GM12878 (cell line): ENCODE results near the gene ASAP2. TPM values are rescaled to one million over a fixed set of nuclear protein-coding genes. Genes with fewer than 3 reads are reported as not detected.

Source experiments
- ATAC-seq: fragments of 200-7000 bp; cut with Tn5 transposase; 3 replicates; pipeline ENCODE4 v1.9.1; 2020; ENCODE audit warnings: mild to moderate bottlenecking, moderate library complexity
- BruUV-seq: library from RNA; stranded (reverse); fragments of 400-500 nt; replicated peaks from 2 replicates; lab custom pipeline; 2021; lab: Mats Ljungman, UMichigan
- CTCF ChIA-PET: fragments of 300-600 bp; sonication (Branson Sonifier 250); formaldehyde crosslinking; extraction: SDS; loops from one replicate; lab custom pipeline; 2021; ENCODE audit warnings: inconsistent platforms; lab: Yijun Ruan, JAX
- POLR2A ChIA-PET: fragments of 350-600 bp; formaldehyde crosslinking; extraction: SDS; loops from one replicate; lab custom pipeline; 2021; ENCODE audit warnings: inconsistent platforms; lab: Charles Lee
- RAD21 ChIA-PET: fragments of 300-600 bp; sonication (Branson Sonifier 250); formaldehyde crosslinking; loops from one replicate; lab custom pipeline; 2023; ENCODE audit warnings: antibody characterized with exemption; ENCODE audit not compliant: unreplicated experiment; lab: Charles Lee
- SMC1A ChIA-PET: fragments of 300-600 bp; sonication (Branson Sonifier 250); formaldehyde crosslinking; loops from one replicate; lab custom pipeline; 2023; ENCODE audit not compliant: unreplicated experiment, uncharacterized antibody; lab: Charles Lee
- DNase-seq: peaks from one replicate; pipeline ENCODE4 v3.0.0-alpha.2; 2011; ENCODE audit warnings: low read depth, low spot score
- FAIRE-seq: peaks from 3 replicates; lab custom pipeline; 2011; peaks lifted over from hg19 to GRCh38; lab: Jason Lieb, UNC
- H2AFZ ChIP-seq: 2 replicates; pipeline ENCODE4 v1.6.0; 2011; ENCODE audit warnings: low read depth, low read length, control low read depth; ENCODE audit not compliant: control insufficient read depth
- H3K27ac ChIP-seq: 2 replicates; pipeline ENCODE4 v1.5.1; 2011; ENCODE audit warnings: control low read depth; ENCODE audit not compliant: control insufficient read depth, insufficient read depth
- H3K27me3 ChIP-seq, 2 experiments: replicated peaks in 1 of 2; 2 replicates each; pipeline versions ENCODE4 v1.6.0 to v1.6.1; 2011; ENCODE audit warnings: low read length in 1 of 2; ENCODE audit not compliant: control insufficient read depth in 2 of 2, insufficient read depth in 2 of 2
- H3K36me3 ChIP-seq, 2 experiments: 2 replicates each; pipeline ENCODE4 v1.5.1; 2011; ENCODE audit warnings: low read length in 1 of 2; ENCODE audit not compliant: control insufficient read depth in 2 of 2, insufficient read depth in 2 of 2
- H3K4me1 ChIP-seq: 2 replicates; pipeline ENCODE4 v1.6.1; 2011; ENCODE audit warnings: mild to moderate bottlenecking, low read length, moderate library complexity, mixed read lengths; ENCODE audit not compliant: control insufficient read depth, insufficient read depth
- H3K4me2 ChIP-seq: 2 replicates; pipeline ENCODE4 v1.6.0; 2011; ENCODE audit warnings: control low read depth; ENCODE audit not compliant: control insufficient read depth, insufficient read depth
- H3K4me3 ChIP-seq: fragments of 200-600 bp; sonication (generic); 2 replicates; pipeline ENCODE4 v1.5.1; 2016
- H3K79me2 ChIP-seq: 2 replicates; pipeline ENCODE4 v1.6.0; 2011; ENCODE audit warnings: low read length; ENCODE audit not compliant: control insufficient read depth, insufficient read depth
- H3K9ac ChIP-seq: 2 replicates; pipeline ENCODE4 v1.8.0; 2011; ENCODE audit warnings: low read length, control low read depth, mixed read lengths; ENCODE audit not compliant: control insufficient read depth, insufficient read depth
- H3K9me3 ChIP-seq: replicated peaks from 3 replicates; pipeline ENCODE4 v1.5.1; 2011; ENCODE audit warnings: mild to moderate bottlenecking, low read length; ENCODE audit not compliant: control insufficient read depth, insufficient read depth
- H4K20me1 ChIP-seq: 2 replicates; pipeline ENCODE4 v1.6.0; 2011; ENCODE audit not compliant: control insufficient read depth, insufficient read depth
- RAD21 ChIP-seq: IDR thresholded peaks from 2 replicates; pipeline ENCODE4 v1.6.1; 2011; ENCODE audit warnings: mild to moderate bottlenecking, low read depth, low read length, moderate library complexity; ENCODE audit not compliant: insufficient read depth
- WGBS: methylation state at CpG from one replicate; pipeline ENCODE4 v1.1.6; 2016; ENCODE audit warnings: low lambda C conversion rate; ENCODE audit not compliant: insufficient replicate concordance, insufficient coverage; ENCODE audit errors: missing lambda C conversion rate; 5-methylcytosine and 5-hydroxymethylcytosine counted together
- in situ Hi-C: fragments of 300-500 bp; cut with MboI; formaldehyde crosslinking; loops from 9 replicates; pipeline ENCODE4 v1.14.3; 2018; ENCODE audit warnings: mixed read lengths
- intact Hi-C: fragments of 100-400 bp; cut with micrococcal nuclease; formaldehyde crosslinking; loops from one replicate; pipeline ENCODE4 v1.14.2; 2022; ENCODE audit not compliant: unreplicated experiment
- polyA plus RNA-seq, 11 experiments: library from polyadenylated mRNA; depleted of rRNA in 4 of 11; unstranded in 6 of 11; stranded (reverse) in 5 of 11; fragments of >200 nt; fragmentation: Nextera tagmentation in 4 of 11; fragmentation: Illumina TruSeq in 1 of 11; extraction: Ambion mirVana in 4 of 11; extraction: Trizol in 1 of 11; gene quantifications; 1 replicate in 1 of 11; 2 replicates in 10 of 11; pipeline versions ENCODE4 v1.2.1 to v1.2.3, GENCODE V29; 2011 to 2016; ENCODE audit warnings: inconsistent platforms in 2 of 11, missing spikeins in 2 of 11, low read depth in 1 of 11
- total RNA-seq, 4 experiments: library from RNA; depleted of rRNA in 3 of 4; stranded (reverse); fragments of >200 nt in 3 of 4; fragmentation: Illumina TruSeq in 1 of 4; extraction: Trizol in 1 of 4; gene quantifications; 2 replicates each; pipeline versions ENCODE4 v1.2.1 to v1.2.3, GENCODE V29; 2013 to 2021
- TF ChIP-seq, protein P1 (sequence below): fragments of 450-650 bp; IDR thresholded peaks from 2 replicates; pipeline ENCODE4 v1.6.1; 2014; ENCODE audit warnings: mild to moderate bottlenecking

Gene ASAP2
- total and polyA plus RNA-seq, 10 of the 15 experiments (the other 5 are each of a cell fraction or from before 2014, with no cell fraction given) = 0.05 to 0.27 (median 0.07) TPM; not detected in 4

DNA sequence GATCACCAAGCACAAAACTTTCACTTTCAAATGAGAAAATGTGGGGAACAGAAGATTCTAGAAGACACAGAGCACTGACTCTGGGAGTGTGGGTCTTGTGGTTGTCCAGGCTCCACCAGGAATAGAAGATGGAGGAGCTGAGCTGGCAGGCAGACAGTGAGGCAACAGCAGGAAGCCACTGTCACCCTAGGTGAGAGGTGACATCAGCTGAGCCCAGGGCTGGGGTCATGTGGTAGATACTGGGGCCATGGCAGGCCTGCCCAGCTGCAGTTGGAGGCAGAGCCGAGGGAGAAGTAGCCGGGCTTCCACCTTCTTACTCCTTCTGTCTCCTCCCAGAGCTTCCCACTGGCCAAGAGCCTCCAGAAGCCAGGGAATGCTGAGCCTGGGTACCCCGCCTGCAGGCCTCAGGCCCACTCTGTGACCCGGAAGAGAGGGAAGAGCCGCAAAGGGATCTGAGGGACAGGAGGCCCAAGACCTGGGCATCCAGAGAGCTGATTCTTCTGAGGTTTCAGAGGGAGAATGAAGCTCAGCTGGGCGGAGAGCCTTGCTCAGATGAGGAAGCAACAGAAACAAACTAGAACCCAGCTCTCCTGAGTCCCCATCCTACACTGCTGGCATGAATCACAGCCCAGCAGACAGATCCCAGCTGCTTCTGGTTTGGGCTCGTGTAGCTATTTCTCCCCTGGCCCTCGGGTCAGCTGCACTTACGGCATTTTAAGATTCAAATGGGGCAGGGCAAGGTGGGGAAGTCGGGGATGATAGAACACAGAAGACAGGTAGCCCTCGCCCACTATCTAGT, 39.8 kb upstream of the ASAP2 start:
- ChIA-PET RAD21 (interaction anchor here (0.6 to 0.7 kb wide), 2 partner anchors 167 to 204 kb away, joined by 3 read pairs; no protein-coding TSS in a partner anchor), POLR2A (interaction anchor here (1.0 kb wide), 1 partner anchor 441 kb away, joined by 3 read pairs; no protein-coding TSS in a partner anchor), SMC1A (interaction anchor here (1.6 to 1.9 kb wide), 2 partner anchors 12 to 39 kb away, joined by 3 to 7 read pairs; no protein-coding TSS in a partner anchor), CTCF (interaction anchor here (0.6 to 1.3 kb wide), 4 partner anchors 11 to 29 kb away, joined by 3 to 4 read pairs (median 4); no protein-coding TSS in a partner anchor)
- Histone ChIP-seq H3K4me3 (no peak overlapping the region), H3K27ac (no peak overlapping the region), H3K9ac (no peak overlapping the region), H4K20me1 (no peaks in the 10 kb centered on the region), H3K4me1 (no peaks in the 10 kb centered on the region), H3K4me2 (no peak overlapping the region), H3K36me3 (no peaks in the 10 kb centered on the region), H2AFZ (no peak overlapping the region; the same call in 1 of the 2 replicates), H3K27me3 (no peaks in the 10 kb centered on the region; a peak in 1 of 4 replicates), H3K79me2 (no peaks in the 10 kb centered on the region), H3K9me3 (no peaks in the 10 kb centered on the region)
- WGBS = 33% methylated on average over 11 of the region's 11 CpGs
- FAIRE-seq (no peak), DNase-seq (no peak), ATAC-seq (peak; percentile 60)
- no TSS peak for BruUV-seq
- intact Hi-C loops (no loop called here), in situ Hi-C loops (no loop called here)
- TF ChIP-seq, protein P1, sequence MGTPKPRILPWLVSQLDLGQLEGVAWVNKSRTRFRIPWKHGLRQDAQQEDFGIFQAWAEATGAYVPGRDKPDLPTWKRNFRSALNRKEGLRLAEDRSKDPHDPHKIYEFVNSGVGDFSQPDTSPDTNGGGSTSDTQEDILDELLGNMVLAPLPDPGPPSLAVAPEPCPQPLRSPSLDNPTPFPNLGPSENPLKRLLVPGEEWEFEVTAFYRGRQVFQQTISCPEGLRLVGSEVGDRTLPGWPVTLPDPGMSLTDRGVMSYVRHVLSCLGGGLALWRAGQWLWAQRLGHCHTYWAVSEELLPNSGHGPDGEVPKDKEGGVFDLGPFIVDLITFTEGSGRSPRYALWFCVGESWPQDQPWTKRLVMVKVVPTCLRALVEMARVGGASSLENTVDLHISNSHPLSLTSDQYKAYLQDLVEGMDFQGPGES = no peak
- no peak for TF ChIP-seq RAD21
